Measurements from ENCODE around the gene COPS2.
A peak's percentile ranks its signal among the peaks of the same experiment; 100 is the strongest.

DNA sequence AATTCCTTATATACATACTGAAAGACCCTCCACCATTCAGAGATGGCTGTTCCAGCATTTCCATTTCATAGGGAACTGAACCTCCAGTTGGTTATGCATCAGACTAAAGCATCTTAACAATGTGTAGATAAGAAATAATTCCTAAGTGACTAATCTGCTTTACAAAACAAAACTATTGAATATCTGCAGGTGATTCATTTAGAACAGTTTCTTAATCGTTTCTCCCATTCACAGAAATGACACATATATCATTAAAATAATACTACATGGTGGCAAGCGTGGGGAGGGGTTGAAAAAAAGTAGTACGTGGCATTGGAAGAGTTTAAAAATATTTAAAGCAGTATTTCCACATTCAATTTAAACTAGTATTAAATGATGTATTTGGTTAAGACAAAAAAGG is 19.5 kb downstream of the COPS2 start:
- TF ChIP-seq SIN3A (IDR thresholded peaks at IDR 0.05; ENCODE audit: borderline replicate concordance, low read depth, low read length) (no peak), FOXJ3 (CRISPR knock-in tag; IDR thresholded peaks at IDR 0.05) (no peak), TEAD4 (IDR thresholded peaks at IDR 0.05; ENCODE audit: borderline replicate concordance, insufficient read depth) (peak; percentile 89), TCF12 (IDR thresholded peaks at IDR 0.05) (peak; percentile 72), GATA2 (CRISPR knock-in tag; IDR thresholded peaks at IDR 0.05) (no peak), MXI1 (IDR thresholded peaks at IDR 0.05; ENCODE audit: low read depth, low read length) (no peak), POLR2AphosphoS5 (IDR thresholded peaks at IDR 0.05; ENCODE audit: low read depth, low read length) (peak; percentile 33; the same call in 1 of the 2 replicates), RCOR1 (IDR thresholded peaks at IDR 0.05; ENCODE audit: low read length) (no peak), EP300 (IDR thresholded peaks at IDR 0.05; ENCODE audit: borderline replicate concordance in 1 of 2, low read depth in 1 of 2, low read length in 1 of 2) (peak in 1 of 2 experiments; percentile 53; a peak in 1 of 4 replicates), CHD2 (IDR thresholded peaks at IDR 0.05; ENCODE audit: low read length, partially characterized antibody) (no peak)
- TF ChIP-seq, protein P1, sequence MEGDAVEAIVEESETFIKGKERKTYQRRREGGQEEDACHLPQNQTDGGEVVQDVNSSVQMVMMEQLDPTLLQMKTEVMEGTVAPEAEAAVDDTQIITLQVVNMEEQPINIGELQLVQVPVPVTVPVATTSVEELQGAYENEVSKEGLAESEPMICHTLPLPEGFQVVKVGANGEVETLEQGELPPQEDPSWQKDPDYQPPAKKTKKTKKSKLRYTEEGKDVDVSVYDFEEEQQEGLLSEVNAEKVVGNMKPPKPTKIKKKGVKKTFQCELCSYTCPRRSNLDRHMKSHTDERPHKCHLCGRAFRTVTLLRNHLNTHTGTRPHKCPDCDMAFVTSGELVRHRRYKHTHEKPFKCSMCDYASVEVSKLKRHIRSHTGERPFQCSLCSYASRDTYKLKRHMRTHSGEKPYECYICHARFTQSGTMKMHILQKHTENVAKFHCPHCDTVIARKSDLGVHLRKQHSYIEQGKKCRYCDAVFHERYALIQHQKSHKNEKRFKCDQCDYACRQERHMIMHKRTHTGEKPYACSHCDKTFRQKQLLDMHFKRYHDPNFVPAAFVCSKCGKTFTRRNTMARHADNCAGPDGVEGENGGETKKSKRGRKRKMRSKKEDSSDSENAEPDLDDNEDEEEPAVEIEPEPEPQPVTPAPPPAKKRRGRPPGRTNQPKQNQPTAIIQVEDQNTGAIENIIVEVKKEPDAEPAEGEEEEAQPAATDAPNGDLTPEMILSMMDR (IDR thresholded peaks at IDR 0.05): no peak
- TF ChIP-seq, protein P2, sequence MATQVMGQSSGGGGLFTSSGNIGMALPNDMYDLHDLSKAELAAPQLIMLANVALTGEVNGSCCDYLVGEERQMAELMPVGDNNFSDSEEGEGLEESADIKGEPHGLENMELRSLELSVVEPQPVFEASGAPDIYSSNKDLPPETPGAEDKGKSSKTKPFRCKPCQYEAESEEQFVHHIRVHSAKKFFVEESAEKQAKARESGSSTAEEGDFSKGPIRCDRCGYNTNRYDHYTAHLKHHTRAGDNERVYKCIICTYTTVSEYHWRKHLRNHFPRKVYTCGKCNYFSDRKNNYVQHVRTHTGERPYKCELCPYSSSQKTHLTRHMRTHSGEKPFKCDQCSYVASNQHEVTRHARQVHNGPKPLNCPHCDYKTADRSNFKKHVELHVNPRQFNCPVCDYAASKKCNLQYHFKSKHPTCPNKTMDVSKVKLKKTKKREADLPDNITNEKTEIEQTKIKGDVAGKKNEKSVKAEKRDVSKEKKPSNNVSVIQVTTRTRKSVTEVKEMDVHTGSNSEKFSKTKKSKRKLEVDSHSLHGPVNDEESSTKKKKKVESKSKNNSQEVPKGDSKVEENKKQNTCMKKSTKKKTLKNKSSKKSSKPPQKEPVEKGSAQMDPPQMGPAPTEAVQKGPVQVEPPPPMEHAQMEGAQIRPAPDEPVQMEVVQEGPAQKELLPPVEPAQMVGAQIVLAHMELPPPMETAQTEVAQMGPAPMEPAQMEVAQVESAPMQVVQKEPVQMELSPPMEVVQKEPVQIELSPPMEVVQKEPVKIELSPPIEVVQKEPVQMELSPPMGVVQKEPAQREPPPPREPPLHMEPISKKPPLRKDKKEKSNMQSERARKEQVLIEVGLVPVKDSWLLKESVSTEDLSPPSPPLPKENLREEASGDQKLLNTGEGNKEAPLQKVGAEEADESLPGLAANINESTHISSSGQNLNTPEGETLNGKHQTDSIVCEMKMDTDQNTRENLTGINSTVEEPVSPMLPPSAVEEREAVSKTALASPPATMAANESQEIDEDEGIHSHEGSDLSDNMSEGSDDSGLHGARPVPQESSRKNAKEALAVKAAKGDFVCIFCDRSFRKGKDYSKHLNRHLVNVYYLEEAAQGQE (IDR thresholded peaks at IDR 0.05; ENCODE audit: low read depth, low read length): no peak

All from SK-N-SH (cell line).